Ammon's horn (tissue), 1 donor: ENCODE measurements around the gene KIF18B.

Experiments
- DNase-seq: peaks from one replicate; pipeline ENCODE4 v3.0.0-alpha.2; 2016; ENCODE audit warnings: low spot score

Gene KIF18B

DNA sequence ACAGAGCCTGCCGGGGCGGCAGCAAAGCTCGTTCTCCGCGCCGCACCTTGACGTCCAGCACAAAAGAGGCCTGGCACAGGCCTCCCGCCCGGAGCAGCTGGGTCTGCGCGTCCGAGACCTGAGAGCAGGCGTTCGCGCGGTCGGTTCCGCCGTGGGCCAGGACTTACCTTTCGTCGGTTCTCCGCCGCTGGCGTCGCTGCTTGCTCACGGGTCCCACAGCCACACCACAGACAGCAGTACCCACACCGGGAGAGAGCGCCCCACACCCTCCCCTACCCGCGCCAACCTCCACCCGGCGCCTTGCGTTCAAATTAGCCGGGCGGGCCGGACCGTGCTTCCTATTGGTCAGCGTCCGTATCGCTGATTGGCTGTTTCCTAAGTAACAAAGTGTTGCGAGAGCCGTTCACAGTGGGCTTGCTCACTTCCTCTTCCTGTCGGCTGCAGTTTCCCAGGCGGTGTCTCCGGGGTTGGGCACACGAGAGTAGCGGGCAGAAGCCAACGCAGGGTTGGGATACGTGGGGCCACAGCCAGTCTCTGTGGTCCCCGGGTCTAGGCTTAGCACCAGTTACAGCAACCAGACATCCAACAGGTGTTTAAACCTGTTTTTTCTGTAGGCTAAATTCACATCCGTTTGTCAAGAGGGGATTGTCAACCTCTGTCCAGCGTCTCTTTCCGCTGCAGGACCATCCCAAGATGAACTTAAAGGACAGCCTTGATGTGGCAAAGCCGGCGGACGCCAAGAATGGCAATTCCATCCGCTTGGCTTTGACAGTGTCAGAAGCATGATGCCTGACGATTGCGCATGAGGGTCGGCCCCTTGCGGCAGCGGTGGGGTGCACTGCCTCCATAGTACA lies at the start of gene KIF18B:
TSS of gene KIF18B (minus strand) at position 313 of the 854 bp plus-strand sequence. CDS start 11,429 bp downstream, outside the sequence.
- peak; percentile 96 for DNase-seq

- DNase-seq = no peak
Measured at GRCh38 chr17:44996304-44996703, 48.7 kb upstream of the KIF18B start.

DNA sequence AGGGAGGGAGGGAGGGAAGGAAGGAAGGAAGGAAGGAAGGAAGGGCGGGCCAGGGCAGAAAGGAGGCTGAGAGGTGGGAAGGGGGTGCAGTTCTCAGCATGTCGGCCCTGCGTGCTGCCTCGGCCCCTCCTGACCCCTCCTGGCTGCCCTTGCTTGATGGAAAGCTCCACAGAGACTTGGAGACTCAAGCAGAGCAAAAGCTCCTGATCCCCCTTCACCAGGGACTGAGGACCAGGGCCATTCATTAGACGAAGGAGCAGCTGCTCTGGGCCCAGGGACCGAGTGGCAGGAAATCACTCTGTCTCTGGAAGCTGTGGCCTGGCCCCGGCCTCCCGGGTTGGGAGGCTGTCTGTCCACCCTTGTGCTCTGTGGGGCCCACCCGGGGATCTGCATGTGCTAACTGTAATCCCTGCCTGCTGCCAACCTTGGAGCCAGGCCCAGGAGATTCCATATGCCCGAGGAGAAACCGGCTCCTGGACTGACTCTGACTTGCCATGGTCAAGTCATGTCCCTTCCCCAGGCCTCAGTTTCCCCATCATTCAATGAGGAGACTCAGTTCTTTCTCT lies 47.9 kb upstream of the KIF18B start:
- no peak for DNase-seq

DNA sequence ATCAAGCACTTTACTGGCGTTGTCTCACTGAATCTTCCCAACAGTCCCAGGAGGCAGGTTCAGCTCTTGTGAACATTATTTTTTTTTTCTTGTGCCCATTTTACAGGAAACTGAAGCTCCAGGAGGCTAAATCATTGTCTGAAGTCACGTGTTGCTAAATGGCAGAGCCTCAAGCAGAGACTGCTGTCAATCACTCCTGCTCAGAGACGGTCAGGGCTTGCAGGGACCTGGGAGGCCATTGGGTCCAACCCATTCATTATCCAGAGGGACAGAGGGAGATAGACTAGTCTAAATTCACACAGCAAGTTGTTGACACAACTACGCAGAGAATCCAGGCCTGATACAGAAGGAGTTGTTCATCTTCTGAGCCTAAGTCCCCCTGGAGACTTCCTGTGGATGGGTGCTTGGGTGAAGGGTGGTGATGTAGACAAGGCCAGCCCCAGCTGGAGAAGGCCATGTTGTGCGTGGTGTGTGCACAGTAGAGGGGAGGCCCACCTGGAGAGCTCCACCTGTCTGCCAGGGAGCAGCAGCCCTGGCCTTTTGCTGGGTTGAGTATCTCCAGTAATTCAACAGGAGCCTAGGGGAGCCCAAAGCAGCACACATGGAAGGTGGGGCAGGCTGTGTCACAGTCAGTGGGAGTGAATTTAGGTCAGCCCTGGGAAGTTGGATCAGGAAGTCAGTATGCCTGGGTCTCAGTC lies 44.8 kb upstream of the KIF18B start:
- DNase-seq = no peak

- DNase-seq = no peak
Measured at GRCh38 chr17:44990994-44991393, 43.4 kb upstream of the KIF18B start.

- no peak for DNase-seq
Measured at GRCh38 chr17:44989552-44990138, 42.1 kb upstream of the KIF18B start.

GRCh38 chr17:44988044-44988942 lies 40.7 kb upstream of the KIF18B start:
- DNase-seq = no peak

DNA sequence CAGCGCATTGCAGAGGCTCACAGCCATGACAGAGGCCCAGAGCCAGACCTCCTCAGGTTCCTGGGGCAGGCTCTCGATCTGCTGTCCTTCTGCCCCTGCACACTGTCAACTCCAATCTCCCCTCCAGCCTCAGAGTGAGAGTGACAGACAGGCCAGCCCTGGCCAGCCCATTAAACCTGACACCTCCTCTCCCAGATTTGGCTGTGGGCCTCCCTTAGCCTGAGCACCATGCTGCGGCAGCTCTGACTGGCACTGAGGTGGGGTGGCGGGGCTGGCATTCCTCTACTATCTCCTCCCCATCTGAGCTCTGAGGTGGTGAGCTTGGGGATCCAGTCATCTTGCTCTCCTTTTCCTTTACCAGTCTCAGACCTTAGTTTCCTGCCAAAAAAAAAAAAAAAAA lies 36.0 kb upstream of the KIF18B start:
- DNase-seq = no peak

GRCh38 chr17:44982113-44982702 lies 34.6 kb upstream of the KIF18B start:
- no peak for DNase-seq

- DNase-seq = no peak
Measured at GRCh38 chr17:44981221-44981968, 33.8 kb upstream of the KIF18B start.

- no peak for DNase-seq
Measured at GRCh38 chr17:44979426-44979995, 31.9 kb upstream of the KIF18B start.

- DNase-seq = no peak
Measured at GRCh38 chr17:44978807-44979206, 31.2 kb upstream of the KIF18B start.

DNA sequence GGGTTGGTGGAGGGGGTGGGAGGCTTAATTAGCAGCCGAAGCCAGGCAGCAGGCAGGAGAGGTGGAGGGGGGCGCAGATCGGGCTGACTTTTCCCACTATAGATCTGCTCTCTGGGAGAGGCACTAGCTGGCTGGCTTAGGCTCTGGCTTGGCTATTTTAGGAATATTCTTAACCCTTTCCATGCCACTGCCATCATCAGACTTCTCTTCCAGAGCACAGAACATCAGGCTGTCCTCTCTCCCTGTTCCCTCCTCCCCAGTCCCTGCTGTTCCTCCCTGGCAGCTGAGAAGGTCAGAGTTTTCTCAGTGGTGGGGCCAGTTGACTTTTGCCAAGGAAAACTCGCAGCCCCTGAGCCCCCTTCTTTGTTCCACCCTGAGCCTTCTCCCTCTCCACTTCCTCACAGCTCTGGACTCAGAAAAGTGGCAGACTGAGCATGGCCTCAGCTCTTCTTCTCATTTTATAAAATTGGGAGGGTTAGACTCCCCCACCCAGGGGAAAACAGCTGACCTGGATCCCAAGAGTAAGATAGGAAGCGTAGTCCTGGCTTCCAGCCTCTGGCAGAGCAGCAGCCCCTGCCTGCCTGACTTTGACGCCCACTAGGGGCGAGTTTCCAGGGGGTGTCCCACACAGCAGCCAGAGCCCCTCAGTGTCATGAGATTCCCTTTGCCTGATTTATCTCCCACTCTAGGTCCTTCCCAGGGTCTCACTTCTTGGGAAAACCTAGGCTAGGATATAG lies 30.4 kb upstream of the KIF18B start:
- DNase-seq = no peak

GRCh38 chr17:44977065-44977464 lies 29.5 kb upstream of the KIF18B start:
- no peak for DNase-seq

DNA sequence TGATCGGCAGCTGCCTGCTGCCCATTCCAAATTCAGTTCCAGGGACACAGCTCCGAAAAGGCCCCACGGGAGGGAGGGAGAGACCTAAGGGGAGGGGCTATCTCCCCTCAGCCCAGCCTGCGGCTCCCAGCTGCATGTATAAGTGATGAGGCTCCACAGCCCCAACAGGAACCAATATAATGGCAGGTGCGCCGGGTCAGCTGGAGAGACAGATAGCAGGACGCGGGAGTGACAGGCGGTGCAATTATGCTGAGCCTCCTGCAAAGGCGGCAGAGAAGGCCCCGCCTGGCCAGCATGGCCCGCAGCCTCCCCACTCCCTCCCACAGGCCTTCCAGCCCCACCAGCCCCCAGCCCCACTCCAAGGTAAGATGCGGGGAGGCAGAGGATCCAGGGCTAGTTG lies 28.6 kb upstream of the KIF18B start:
- DNase-seq = no peak

GRCh38 chr17:44972953-44973352 lies 25.4 kb upstream of the KIF18B start:
- DNase-seq = no peak

- DNase-seq = peak; percentile 71
Measured at GRCh38 chr17:44971776-44972483, 24.4 kb upstream of the KIF18B start.

- peak; percentile 58 for DNase-seq
Measured at GRCh38 chr17:44970136-44970741, 22.7 kb upstream of the KIF18B start.
